Sciatic nerve (tissue), 2 donors: ENCODE measurements around the gene ADARB2. TPM values are rescaled to one million over a fixed set of nuclear protein-coding genes. Genes with fewer than 3 reads are reported as not detected.
A peak's percentile ranks its signal among the peaks of the same experiment; 100 is the strongest.
"Not testable (repeated sequence)": the region's sequence is repeated elsewhere in the genome, so short reads cannot be mapped to it uniquely, and the experiment has no call there.

Source experiments
- ATAC-seq: fragments of 200-7000 bp; cut with Tn5 transposase; one replicate; pipeline ENCODE4 v1.9.1; 2020; ENCODE audit warnings: mild to moderate bottlenecking, moderate library complexity
- DNase-seq: peaks from one replicate; pipeline ENCODE4 v3.0.0-alpha.2; 2020; ENCODE audit warnings: low spot score
- intact Hi-C: fragments of 100-400 bp; cut with DNase I; formaldehyde crosslinking; loops from one replicate; pipeline ENCODE4 v1.14.2; 2022
- total RNA-seq: library from RNA; stranded (reverse); fragmentation: NEBNext Ultra II Directional; extraction: Animal tissue kit (Norgen Biotek cat#: 25700); gene quantifications from one replicate; pipeline ENCODE4 v1.2.1, GENCODE V29; 2021
- donor health status: DM: no; HTN: no; CAD: no.
- donor health status: DM: no; HTN: no; CAD: no.

Gene ADARB2
- 1.9 TPM for total RNA-seq

DNA sequence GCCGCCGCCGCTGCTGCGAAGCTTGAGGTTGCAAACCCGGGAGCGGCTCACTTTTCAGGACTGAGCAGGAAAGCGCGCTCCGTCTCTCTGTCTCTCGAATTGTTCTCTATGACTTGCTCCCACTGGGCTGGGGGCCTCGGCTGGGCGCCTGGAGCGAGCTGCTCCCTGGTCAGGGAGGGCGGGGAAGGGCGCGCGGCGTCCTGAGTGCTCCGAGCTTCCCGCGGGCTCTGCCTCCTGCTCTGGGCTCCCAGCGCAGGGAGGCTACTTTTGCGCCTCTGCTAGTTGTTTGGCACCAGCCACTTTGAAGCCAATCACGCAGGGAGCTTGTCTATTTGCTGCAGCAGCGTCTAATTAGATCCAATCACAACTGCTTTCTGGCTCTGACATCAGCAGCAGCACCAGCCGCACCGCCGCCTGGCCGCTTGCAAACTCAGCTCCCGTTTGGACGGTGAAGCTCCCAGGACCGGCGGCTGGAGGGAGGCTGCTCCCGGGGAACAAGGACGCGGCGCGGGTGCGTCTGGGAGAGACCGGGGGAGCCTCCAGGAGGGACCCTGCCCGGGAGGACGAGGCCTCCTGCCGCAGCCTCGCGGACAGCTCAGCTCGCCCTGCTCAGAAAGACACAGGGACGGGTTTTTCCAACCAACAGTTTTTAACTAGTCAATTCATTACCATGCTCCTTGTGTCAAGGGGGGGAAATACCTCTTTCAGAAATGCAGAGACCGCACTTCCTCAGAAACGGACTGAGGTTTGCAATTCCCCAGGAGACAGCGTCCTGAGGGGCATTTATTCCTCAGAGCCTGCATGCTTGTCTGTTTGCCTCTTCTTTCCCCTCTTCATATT lies at the start of gene ADARB2:
ADARB2 (minus strand) TSS at position 304 of the 840 bp plus-strand sequence.
- intact Hi-C loops, result no loop called here
- peak; percentile 93 for ATAC-seq
- DNase-seq, result no peak

- intact Hi-C loops, result no loop called here
- ATAC-seq (no peak), DNase-seq (no peak)
Observed at GRCh38 chr10:1785835-1786234, 48.5 kb upstream of the ADARB2 start.

GRCh38 chr10:1782841-1783240 lies 45.5 kb upstream of the ADARB2 start:
- DNase-seq (no peak), ATAC-seq (no peak)
- intact Hi-C loops, result no loop called here

DNA sequence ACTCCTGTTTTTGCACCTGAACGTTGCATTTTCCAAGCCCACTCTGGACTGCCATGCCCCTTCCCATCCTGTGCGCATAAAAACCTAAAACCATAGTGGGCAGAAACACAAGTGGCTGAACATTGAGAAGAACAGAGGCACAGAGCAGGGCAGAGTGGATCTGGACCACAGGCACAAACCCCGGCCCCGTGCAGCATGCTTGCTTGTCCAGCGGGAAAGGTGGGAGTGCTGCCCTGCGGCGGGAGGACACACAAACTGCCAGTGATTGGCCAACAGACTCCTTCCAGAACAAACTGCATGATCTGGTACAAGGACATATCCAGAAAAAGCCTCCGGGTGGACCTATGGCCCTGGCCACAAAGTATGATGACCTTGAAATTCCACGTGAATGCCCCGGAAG lies 42.5 kb upstream of the ADARB2 start:
- no peak for ATAC-seq
- DNase-seq, result no peak
- intact Hi-C loops, result no loop called here

DNA sequence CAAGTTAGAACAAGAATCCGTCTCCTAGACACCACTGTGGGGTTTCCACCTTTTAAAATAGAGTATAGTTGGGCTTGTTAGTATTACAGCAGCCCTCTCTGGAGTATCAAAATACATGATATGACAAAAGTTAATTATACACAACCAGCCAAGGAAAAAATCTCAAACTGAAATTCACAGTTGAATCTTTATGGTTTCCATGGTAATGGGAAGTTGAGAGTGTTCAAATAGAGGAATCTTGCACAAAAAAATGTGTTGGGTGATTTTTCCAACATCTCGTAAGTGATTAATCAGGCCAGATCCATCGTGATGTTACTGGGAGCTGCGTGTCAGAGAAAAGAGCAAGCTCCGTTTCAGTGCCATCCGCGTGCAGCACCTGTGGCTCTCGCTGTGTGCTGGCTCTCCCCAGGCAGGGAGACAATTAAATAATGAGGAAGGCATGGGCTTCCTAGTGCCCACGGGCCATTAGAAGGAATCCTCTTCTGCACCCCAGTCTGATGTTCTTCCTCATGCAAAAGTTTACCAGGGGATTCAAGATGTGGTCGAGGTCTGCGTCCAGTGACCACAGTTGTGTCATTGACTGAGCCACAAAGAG lies 41.1 kb upstream of the ADARB2 start:
- no peak for ATAC-seq
- intact Hi-C loops, result no loop called here
- DNase-seq, result no peak

DNA sequence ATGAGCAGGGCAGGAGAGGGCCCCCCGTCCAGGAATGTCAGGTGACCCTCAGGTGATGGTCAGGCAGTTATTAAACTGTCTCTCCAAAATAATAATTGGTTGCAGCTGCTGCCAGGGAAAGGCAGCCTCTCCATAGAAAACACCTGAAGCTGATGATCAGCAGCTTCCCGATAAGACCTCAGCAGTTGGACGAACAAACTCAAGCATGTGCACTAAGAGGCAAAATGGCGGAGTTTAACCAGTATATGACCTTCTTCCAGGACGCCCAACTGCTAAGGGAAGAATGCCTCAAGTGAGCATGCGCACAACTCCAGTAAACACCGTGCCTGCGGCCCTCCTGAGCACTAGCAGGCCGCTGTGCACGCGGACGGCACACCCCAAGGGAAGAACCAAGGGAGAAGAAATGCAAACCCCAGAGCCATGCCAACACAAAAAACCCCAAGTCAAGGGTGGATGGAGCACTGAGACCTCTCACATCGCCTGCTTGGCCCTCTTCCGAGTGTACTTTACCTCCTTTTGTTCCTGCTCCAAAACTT lies 38.9 kb upstream of the ADARB2 start:
- intact Hi-C loops, result no loop called here
- DNase-seq (no peak), ATAC-seq (no peak)

- intact Hi-C loops, result no loop called here
- ATAC-seq (no peak), DNase-seq (no peak)
Observed at GRCh38 chr10:1774796-1775195, 37.5 kb upstream of the ADARB2 start.

DNA sequence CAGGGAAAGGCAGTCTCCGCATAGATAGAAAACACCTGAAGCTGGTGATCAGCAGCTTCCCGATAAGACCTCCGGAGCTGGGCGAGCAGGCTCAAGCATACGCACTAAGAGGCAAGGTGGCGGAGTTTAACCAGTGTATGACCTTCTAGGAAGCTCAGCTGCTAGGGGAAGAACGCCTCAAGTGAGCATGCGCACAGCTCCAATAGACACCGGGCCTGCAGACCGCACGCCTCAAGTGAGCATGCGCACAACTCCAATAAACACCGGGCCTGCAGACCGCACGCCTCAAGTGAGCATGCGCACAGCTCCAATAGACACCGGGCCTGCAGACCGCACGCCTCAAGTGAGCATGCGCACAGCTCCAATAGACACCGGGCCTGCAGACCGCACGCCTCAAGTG lies 35.9 kb upstream of the ADARB2 start:
- ATAC-seq, DNase-seq, intact Hi-C loops: not testable (repeated sequence)

- no peak for ATAC-seq
- DNase-seq, result no peak
- intact Hi-C loops, result no loop called here
Observed at GRCh38 chr10:1766049-1766448, 28.7 kb upstream of the ADARB2 start.

GRCh38 chr10:1762076-1762475 lies 24.8 kb upstream of the ADARB2 start:
- ATAC-seq, result no peak
- intact Hi-C loops, result no loop called here
- DNase-seq, result no peak

GRCh38 chr10:1754506-1755153 lies 17.3 kb upstream of the ADARB2 start:
- DNase-seq, result no peak
- intact Hi-C loops, result no loop called here
- ATAC-seq, result peak; percentile 60

- no peak for DNase-seq
- intact Hi-C loops, result no loop called here
- ATAC-seq, result no peak
Observed at GRCh38 chr10:1752153-1752552, 14.8 kb upstream of the ADARB2 start.

GRCh38 chr10:1747590-1748157 lies 10.3 kb upstream of the ADARB2 start:
- ATAC-seq, result no peak
- DNase-seq, result no peak
- intact Hi-C loops, result no loop called here

DNA sequence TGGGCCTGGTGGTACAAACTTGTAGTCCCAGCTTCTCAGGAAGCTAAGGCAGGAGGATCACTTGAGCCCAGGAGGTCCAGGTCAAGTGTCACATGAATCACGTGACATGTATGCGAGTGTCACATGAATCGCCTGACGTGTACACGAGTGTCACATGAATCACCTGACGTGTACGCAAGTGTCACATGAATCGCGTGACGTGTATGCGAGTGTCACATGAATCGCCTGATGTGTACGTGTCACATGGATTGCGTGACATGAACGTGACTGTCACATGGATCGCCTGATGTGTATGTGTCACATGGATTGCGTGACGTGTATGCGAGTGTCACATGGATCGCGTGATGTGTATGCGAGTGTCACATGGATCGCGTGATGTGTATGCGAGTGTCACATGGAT lies 9.5 kb upstream of the ADARB2 start:
- intact Hi-C loops, result no loop called here
- DNase-seq, result no peak
- ATAC-seq, result no peak

DNA sequence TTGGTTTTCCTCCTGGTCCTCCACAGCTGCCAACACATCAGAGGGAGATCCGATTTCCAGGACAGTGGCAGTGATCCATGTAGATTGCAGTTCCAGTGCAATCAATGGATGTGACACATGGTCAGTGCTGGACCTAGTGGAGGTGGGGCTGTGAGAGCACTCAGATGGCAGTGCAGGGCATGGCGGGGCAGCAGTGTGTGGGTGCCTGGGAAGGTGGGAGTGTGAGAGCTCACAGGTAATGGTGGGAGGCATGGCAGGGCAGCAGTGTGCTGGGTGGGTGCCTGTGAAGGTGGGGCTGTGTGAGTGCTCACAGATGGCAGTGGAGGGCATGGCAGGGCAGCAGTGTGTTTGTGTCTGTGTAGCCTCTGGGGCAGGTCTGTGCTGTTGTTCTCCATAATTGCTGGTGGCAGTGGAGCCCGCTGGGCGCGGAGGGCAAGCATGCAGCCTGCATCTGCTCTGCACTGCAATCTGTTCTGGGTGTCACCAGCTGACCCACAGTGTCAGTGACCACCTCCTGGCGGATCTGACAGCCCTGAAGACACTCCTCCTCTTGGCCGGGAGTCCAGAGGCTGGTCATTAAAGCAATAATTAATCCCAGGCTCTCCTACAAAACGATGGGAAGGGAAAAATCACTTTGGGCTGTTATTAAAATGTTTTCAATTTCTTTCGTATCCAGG lies 8.6 kb upstream of the ADARB2 start:
- intact Hi-C loops, result no loop called here
- ATAC-seq (no peak), DNase-seq (no peak)

DNA sequence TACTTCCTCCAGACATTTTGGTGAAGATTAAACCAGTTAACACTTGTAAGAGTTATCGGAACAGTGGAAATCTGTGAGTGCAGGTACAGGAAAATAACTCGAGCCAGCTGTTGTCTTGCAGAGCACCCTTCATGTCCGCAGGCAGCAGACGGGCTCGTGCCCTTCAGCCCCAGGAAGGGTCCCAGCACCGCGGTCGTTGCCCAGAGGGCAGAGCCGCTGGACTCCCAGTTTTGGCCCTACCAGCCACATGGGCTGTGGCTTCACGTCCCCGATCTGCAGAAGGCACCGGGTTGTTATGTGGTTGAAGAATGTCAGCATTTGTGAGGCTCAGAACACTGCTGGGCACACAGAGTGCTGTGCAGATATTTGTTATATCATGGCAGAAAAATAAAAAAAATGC lies 7.2 kb upstream of the ADARB2 start:
- no peak for ATAC-seq
- intact Hi-C loops, result no loop called here
- no peak for DNase-seq

DNA sequence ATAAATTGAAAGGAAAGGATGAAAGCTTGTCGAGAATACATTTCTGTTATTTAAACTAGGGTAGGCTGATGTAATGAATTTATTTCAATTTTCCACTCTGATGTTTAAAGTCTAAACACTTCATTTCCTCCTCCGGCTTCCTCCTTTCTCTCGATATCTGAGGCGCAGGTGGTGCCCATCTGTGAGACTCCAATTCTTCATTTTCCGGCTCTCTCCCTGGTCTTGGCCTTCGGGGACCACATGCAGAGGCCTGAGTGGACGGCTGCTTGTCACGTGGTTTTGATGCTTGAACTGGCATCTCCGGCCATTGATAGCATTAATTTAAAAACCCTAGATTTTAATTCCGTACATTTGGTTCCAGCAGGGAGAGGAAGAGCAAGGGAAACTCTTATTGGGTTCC lies 5.8 kb upstream of the ADARB2 start:
- ATAC-seq (no peak), DNase-seq (no peak)
- intact Hi-C loops, result no loop called here

DNA sequence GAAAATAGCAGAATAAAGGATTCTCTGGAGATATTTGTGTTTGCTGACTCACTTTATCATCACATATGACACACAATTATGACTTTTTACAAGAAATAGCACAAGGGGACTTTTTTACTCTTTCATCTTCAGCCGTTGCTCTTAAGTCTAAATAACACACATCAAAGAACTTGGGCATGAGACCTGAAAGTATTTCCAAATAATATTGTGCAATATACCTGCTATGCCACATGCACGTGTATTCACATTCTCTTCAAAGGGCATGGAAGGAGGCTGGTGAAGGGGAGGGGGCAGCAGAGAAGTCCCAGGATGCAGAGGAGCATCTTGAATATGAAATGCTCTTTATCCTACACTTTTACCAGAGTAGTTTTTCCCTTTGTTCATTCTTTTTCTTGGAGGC lies 4.1 kb upstream of the ADARB2 start:
- no peak for ATAC-seq
- DNase-seq, result no peak
- intact Hi-C loops, result no loop called here

- no peak for ATAC-seq
- intact Hi-C loops, result no loop called here
- no peak for DNase-seq
Observed at GRCh38 chr10:1739751-1740150, 2.4 kb upstream of the ADARB2 start.
